Activated effector memory CD4-positive, alpha-beta T cell treated with anti-CD3 and anti-CD28 coated beads, Interleukin-2, amount 50 U/mL, for 16 hours (primary cell): ENCODE data around the gene HEMK1.

ENCODE experiments used
- DNase-seq: peaks from one replicate; pipeline ENCODE4 v3.0.0-alpha.2; 2020

The HEMK1 gene

DNA sequence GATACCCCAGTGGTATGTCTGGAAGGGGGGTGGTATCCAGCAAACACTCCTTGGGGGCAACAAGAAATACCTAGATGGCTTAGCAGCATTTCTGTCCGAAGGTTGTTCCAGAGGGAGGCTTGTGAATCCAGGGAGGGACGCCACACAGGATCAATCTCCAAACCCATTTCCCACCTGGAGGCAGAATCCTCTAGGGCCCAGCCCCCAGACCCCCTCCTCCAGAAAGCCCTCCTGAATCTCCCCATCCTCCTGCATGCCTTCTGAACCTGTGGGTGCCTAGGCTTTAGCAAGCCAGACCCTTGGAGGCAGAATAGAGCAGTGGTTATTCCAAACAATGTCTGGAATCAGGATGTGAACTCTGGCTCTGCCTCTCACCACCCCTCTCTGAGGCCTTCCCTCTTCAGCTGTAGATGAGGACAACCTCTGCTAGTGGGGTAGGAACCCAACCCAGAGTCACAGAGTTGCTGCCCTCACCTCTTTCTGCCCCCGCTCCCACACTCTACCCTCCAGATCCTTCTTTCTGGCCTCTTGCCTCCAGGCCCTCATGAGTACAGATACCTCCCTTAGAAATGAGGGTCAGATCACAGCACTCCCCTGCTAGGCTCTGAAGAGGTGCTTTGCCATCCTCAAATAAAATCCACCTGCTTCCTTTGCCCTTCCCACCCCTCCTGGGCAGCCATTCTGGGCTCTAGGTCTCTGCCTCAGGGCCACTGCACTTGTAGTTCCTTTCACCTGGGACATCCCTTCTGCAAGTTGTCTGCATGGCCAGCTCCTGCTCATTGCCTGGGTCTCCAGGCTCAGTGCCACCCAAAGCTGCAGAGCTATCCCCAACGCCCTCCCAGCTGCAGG, 34.2 kb downstream of the HEMK1 start:
- no peak for DNase-seq

DNA sequence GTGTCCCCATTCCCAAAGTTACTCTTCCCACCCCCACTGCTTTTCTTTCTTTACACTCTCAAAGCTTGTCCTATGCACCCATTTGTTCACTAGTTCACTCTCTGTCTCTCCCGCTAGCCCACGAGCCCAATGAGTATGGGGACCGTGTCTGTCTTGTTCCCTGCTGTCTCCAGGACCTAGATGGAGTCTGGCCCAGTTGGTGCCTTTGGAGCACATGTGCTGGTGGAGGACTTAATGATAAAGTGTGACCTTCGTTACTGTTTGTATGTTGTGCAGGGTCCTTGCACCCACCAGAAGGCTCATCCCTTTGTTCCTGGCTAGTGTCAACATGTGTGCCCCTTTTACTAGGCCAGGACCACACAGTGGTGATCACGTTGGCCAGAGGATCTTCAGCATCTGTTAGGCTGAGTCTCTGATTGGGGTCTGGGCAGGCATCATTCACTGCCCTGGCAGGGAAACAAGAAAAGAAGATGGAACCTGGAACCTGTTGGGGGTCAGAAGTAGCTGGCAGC, 34.8 kb downstream of the HEMK1 start:
- no peak for DNase-seq

DNA sequence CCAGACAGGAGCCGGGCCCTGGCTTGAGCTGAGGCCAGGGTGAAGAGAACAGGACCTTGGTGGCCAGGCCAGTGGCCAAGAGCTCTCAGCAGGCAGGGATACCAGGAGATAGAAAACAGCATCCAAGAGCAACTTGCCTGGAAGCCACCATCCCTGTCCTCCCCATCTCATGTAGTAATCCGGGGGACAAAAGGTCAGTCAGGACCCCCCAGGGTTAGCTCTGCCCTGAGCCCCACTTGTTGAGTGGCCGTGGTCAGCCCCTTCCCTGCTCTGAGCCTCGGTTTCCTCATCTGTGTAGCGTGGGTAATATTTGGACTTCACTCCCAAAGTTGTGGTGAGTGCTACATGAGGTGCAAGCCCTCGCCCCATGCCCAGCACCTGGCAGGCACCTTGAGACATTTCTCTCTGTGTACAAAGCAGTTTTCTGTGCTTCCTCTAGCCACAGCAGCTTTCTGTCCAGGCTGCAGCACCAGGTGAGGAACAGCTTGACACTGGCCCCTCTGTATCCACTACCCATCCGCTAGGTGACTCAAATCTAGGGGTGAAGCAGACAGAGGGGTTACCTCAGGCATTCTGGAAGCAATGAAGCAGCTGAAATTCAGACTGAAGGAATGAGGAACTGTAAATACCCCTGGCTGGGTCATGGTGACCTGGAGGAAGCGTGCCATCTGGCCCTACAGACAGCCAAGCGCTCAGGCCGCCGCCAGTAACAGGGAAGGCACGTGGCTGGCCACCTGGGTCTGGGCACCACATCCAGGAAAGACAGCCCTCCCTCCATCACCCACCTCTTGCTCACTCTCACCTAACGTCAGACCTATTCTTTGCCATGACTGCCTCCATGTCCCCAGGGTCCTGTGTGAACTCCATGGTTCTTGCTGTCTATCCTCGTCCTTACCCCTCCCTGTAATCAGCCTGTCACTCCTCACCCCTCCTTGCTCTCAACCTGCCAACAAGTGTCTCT, 35.6 kb downstream of the HEMK1 start:
- DNase-seq: no peak

DNA sequence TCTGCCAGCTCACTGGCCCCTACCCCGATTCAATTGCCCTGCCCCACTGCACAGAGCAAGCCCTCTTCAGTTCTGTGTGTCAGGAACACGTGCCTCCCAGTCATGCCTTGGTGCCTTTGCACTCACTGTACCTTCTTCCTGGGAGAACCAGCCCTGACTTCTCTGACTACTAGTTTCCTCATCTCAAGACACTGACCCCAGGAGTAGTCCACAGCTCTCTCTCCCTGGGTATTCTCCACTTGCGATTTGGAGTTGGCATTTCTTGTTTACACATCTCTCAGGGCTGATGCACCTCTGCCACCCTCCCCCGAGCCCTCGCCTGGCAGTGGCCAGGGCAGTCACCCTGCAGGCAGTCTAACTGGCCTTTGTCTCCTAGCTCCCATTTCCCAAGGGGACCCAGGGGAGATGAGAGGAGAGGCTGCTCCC, 36.6 kb downstream of the HEMK1 start:
- DNase-seq: no peak

DNA sequence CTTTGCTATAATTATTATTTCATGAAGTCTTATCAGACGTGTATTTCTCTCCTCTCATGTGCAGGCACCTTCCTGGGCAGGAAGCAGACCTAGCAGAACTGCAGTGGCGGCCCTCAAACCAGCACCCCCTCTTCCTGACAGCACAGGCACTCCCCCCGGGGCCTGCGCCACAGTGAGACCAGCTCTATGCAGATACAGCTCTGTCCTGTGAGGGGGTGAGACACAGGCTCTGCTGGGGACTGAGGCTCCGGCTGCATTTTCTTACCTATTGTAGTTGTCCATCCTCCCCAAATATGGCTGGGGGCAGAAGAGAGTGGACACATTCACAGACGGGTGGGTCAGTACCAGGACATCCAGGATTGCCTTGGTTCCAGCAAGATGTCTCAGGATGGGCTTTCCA, 37.3 kb downstream of the HEMK1 start:
- DNase-seq: no peak

DNA sequence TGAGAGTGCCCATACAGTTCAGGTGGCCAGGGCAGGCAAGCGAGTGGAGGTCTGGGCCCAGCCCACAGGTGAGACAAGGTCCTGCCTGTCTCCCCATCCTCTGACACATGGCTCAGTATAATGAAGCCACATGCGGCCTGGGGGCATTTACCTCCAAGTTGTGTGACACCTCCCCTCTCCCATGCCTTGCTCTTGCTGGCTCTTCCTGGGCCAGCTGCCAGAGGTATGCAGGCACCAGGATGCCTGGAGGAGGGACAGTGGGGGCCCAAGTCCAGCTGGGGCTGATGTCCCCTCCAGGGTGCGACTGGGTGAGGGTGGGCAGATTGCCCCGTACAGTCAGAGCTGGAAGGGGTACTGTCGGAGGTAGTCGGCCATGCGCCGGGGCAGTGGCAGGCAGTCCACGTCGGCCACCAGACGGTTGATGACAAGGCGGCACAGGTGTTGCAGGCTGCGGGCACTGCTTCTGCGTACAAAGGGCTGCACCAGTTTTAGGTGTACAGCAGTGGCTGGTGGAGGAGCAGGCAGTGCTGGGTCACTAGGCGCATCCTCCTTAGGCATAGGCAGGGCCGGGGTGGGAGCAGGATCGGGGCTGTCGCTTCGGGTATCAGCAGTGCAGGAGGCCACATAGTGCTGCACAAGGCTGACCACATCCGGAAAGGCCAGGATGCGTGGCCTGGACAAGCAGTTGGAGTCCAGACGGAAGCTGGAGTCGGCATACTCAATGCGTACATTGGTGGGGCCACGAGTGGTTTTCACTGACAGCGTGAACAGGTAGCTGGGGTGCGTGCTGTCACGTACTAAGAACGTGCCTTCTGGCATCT, 38.2 kb downstream of the HEMK1 start:
- DNase-seq: no peak

DNA sequence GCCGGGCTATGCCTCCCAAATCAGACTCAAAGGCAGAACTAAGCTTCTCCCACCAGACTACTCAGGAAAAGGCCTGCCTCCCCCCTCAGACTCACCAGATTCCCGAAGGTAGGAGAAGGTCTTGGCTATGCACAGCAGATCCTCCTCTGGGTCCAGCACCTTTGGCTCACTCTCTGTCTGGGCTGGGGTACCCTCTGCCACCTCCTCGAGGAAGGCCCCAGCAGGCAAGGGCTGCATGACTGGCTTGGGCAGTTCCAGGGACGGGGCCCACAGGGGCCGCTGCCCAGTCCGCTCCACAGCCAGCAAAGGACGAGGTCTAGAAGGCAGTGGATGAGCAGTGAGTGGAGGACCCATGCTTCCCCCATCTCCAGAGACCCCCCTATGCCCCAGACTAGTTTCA, 39.0 kb downstream of the HEMK1 start:
- DNase-seq: no peak

DNA sequence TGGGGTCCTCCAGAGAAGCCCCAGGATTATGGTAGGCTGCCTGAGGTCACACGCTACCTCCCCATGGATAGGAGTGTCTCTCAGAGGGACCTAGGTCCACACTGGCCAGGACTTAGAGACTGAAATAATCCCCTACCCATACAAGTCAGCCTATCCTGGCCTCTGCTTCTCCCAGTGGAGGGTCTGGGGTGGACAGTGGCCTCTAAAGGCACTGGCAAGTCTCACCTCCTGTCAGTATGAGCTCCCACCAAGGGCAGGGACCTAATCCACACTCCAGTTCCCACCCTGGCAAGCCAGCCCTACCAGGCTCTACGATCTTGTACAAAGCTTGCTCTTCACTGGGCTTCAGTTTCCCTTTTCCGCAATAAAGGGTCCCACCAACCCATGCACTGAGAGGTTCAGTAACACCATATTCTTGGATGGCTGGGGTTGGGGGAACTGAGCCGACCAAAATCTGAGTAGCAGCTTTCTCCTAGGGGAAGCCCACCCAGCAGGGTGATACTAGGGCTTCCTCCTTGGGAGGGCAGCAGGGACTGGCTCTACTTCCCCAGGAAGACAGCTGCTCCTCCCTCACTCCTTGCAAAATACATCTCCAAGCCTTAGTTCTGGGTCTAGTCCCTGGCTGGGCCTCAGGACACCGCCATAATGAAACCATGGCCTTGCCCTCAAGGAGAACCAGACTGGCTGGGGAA, 39.9 kb downstream of the HEMK1 start:
- DNase-seq: no peak

DNA sequence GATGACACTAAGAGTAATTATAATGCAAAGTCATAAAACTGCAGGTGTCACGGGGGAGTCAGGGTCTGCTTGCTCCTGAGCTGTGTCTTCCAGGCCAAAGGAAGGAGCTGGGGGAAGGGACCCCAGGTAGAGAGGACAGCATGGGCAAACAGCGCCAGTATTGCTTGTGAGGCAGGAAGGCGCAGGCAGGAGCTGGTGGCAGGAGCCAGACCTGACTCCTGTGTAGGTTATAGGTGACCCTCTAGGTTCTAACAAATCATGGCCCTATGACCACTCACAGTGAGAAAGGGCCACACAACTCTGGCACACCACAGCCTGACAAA, 40.4 kb downstream of the HEMK1 start:
- no peak for DNase-seq

DNA sequence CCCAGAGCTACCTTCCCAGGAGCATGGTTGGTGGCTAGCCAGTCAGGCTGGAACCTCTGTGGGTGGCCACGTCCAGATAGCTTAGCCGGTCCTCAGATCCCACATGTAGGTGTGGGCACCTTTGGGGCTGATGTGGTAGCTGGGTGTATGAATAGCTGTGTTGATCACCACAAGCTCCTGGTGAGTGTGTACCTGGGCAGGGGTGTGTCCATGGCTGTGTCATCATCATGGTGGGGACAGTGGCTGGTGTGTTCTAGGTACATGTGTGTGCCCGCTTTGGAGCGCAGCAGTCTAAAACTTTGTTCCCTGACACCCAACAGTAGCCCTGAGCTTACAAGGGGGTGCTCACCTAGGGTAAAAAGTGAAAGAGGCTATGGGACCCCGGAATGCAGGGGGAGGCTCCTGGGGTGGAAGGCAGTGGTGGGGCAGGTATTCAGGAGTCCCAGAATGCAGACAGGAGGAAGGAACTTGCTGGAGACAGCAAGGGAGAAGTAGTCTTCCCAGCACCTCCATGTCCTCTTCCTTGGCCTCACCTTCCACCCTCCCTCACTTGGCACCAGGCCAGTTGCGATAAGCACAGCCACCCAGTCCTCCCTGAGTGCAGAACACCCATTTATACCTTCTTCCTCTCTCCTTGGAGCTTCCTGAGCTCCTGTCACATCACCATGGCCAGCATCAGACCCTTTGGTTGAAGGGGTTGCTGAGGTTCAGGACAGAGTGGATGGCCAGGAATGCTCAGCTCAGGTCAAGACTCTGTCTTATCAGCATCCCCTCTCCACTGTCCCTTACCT, 41.1 kb downstream of the HEMK1 start:
- peak; percentile 81 for DNase-seq

DNA sequence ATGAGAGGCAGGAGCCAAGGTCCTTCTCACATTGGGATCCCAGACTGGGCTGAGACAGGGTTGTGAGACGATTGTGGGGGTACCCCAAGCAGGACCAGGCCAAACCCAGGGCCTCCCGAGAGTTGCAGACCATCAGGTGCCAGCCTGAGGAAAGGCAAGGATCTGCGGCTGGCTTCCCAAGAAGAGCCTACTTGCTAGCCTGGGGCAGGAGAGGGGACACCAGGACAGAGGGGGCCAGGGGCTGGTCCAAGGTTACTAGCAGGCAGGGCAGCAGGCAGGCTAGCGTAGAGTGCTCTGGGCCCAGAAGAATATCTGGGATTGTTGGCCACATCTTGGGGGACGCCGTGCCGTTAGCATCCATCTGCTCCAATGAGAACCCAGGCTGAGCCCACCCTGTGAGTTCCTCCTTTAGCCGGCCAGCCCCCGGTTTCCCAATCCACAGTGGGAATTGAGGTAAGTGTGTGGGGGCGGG, 41.7 kb downstream of the HEMK1 start:
- no peak for DNase-seq

DNA sequence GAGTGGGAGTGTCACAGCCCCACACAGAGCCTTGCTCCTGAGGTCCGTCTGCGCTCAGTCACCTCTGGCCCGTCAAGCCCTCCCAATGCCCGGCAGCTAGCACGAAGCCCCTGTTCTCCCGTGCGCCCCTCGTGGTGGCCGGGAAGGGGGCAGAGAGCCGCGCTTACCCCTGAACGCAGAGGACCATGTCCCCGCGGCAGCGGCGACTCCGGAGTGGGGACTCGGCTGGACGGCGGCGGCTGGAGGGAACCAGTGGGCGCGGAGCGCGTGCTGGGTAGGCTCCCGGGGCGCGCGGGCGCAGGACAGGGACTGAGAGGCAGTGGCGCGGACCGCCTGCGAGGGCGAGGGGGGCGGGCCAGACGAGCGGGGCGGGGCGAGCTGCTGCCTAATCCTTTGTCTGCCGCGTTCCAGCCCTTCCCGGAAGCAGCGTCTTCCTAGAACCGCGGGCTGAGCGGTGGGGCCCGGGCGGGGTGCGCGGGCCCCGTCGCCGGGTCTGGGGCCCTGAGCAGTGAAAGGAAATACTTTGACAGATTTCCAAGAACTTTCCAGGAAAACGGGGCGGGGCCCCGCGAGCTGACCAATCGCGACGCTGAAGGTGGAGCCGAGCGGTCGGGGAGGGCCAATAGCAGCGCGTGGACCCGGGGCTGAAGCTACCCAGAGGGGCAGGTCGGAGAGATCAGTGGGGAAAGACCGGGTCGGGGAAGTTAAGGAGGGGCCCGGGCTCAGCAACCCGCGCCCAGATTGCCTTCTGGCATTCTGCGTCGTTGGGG, 42.3 kb downstream of the HEMK1 start, which contains the start of gene CISH:
CISH (minus strand) TSS at position 311 of the 770 bp plus-strand sequence; CDS start at position 187, 124 bp downstream.
- DNase-seq: peak; percentile 98

DNA sequence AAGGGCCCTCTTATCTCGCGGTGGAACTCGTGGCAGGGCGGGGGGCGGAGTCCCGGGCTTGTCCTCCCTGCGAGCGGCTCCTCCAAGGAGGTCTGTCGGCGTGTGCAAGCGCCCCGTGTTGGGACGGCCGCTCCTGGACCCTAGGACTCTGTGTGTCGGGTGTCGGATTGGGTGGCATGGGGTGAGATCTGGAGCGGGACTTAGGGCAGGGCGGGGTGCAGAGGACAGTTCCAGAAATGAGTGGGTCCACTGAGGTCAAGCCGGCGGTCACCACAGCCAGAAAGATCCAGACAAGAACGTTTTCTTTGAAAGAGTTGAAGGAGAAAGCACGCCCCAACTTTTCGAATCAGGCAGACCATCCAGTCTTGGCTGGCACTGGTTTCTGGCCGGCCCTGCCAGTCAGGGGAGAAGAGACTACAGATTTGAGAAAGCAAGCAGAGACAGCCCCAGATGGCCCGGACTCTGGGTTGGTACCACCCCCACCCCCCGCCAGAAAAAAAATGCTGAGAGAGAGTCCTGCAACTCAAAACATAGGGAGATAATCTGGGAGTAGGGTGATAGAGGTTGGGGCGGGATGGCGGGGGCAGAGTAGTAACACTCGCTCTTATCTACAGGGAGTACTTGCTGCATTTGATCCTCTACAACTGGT, 43.0 kb downstream of the HEMK1 start:
- peak; percentile 76 for DNase-seq

DNA sequence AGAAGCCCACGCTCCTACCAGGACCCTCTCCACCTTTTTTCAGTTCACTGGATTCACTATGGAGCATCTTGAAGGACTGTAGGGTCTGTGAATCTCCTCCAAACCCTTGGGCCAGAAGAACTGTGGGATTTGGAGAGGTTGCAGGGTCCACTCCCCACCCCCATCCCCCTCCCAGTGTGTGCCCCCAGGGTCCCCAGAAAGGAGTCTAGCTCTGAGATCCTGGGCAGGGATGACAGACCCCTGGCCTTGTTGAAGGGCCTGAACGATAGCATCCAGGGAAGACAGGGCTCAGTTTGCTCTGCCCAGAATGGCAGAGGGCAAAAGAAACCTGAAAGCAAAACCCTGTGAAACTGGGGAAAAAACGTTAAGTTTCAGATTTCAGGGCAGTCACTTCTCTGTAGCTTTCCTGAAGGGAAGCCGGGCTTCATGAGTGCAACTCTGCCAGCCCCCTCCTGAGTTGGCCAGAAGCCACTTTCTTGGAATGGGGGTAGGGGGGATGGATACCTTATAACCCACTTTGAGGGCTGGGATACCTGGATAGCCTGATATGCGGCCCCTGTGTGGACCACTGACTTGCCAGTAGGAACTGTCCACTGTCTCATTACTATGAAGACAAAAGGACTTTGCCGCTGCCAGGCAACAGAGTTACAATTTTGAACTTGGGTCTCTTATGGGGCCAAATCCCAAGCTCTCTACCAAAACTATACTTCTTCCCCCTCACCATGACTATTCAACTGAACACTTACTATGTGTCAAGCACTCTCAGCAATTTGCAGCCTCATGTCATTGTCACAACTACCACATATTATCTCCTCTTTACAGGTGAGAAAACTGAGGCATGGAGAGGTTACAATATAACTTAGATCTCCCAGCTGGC, 43.9 kb downstream of the HEMK1 start:
- DNase-seq: no peak

DNA sequence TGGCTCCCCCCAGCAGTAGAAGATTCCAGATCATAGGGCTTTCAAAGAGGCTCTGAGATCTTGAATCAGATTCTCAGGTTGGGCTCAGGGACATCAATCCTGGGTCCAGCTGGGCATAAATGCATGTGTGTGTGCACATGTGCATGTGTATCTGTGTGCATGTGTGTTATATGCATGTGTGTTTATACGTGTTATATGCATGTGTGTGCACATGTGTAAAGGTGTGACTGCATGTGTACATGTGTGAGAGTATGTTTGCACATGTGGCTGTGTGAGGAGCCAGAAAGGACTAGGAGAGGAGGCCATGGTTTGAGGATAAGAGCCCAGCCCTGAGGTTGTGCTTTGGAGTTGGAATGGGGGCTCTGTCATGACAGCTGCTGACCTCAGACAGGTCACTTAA, 45.9 kb downstream of the HEMK1 start:
- DNase-seq: no peak

DNA sequence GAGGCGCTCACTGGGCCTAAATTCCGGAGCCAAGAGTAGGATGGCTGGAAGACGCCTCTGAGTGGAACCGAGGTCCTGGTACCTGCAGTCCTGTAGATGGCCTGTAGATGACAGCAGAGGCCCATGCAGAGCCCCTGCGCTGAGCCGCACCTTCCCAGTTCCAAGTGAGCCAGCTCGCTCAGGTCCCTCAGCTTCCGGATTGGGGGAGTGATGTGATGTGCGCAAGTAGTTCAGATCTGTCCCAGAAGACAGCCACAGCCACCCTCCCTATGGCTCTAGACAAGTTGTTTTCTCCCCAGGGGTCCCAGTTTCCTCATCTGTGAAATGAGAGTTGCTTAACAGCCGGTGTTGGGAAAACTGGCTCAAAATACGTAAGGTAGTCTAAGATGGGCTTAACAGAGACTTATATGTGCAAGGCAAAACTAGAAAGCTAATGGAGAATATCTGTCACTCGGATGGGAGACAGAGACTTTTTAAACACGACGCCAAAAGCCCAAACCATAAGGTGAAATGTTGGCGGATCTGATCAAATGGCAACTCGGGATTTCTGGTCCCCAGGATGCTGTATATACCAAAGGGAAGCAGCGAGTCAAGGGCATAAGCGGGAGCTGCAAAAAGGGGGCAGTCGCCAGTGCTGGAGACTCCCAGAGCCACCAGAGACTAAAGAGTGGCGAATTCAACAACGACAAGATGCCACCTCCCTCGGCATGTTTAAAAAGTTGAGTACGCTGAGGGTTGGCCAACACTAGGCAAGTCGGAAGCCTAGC, 46.9 kb downstream of the HEMK1 start:
- peak; percentile 93 for DNase-seq

DNA sequence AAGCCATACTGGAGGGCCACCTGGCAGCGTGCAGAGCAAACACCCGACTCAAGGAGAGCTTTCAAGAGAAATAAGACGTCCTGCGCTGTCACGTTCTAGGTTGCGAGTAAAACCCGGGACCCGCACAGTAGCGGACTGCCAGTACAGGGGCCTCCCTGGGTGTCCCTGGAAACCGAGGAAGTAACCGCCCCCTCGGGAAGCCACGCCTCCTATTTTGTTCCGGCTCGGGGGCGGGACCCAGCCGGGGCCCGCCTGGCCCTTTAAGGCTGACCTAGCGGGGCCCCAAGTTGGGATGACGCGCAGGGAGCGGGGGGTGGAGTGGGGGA, 47.4 kb downstream of the HEMK1 start:
- DNase-seq: peak; percentile 98
